Bronchial epithelial cell (primary cell): ENCODE data around the gene CDADC1. TPM values are rescaled to one million over a fixed set of nuclear protein-coding genes. Genes with fewer than 3 reads are reported as not detected.
A peak's percentile ranks its signal among the peaks of the same experiment; 100 is the strongest.

Source experiments
- DNase-seq: peaks from one replicate; pipeline ENCODE4 v3.0.0-alpha.2; 2010; ENCODE audit warnings: low read depth
- FAIRE-seq: peaks from 2 replicates; lab custom pipeline; 2011; peaks lifted over from hg19 to GRCh38; lab: Jason Lieb, UNC
- H3K27me3 ChIP-seq: 2 replicates; pipeline ENCODE4 v1.5.1; 2011; ENCODE audit warnings: low read length; ENCODE audit not compliant: control insufficient read depth, insufficient read depth
- H3K36me3 ChIP-seq: 2 replicates; pipeline ENCODE4 v1.5.1; 2011; ENCODE audit warnings: low read length; ENCODE audit not compliant: control insufficient read depth, insufficient read depth
- H3K4me3 ChIP-seq: 2 replicates; pipeline ENCODE4 v1.5.1; 2011; ENCODE audit warnings: mild to moderate bottlenecking, low read depth, low read length, control low read depth
- total RNA-seq: library from RNA; depleted of rRNA; stranded (reverse); fragments of >200 nt; gene quantifications from 2 replicates; pipeline ENCODE4 v1.2.1, GENCODE V29; 2014
- TF ChIP-seq, protein P1 (sequence below): IDR thresholded peaks from 2 replicates; pipeline ENCODE4 v1.5.1; 2011; ENCODE audit warnings: mild to moderate bottlenecking, moderate library complexity, low read length, control low read depth, inconsistent platforms; ENCODE audit not compliant: insufficient read depth, severe bottlenecking

CDADC1 gene
- 5.9 and 6.6 TPM in 2 replicates for total RNA-seq

- Histone ChIP-seq H3K36me3 (no peaks in the 10 kb centered on the region), H3K27me3 (no peaks in the 10 kb centered on the region), H3K4me3 (peak within 1 kb of the TSS; percentile 82)
- peak; percentile 89 for DNase-seq
- FAIRE-seq, result no peak
- TF ChIP-seq, protein P1, sequence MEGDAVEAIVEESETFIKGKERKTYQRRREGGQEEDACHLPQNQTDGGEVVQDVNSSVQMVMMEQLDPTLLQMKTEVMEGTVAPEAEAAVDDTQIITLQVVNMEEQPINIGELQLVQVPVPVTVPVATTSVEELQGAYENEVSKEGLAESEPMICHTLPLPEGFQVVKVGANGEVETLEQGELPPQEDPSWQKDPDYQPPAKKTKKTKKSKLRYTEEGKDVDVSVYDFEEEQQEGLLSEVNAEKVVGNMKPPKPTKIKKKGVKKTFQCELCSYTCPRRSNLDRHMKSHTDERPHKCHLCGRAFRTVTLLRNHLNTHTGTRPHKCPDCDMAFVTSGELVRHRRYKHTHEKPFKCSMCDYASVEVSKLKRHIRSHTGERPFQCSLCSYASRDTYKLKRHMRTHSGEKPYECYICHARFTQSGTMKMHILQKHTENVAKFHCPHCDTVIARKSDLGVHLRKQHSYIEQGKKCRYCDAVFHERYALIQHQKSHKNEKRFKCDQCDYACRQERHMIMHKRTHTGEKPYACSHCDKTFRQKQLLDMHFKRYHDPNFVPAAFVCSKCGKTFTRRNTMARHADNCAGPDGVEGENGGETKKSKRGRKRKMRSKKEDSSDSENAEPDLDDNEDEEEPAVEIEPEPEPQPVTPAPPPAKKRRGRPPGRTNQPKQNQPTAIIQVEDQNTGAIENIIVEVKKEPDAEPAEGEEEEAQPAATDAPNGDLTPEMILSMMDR, result peak; percentile 4
Measured at GRCh38 chr13:49247643-49248621, at the start of gene CDADC1. CDADC1 (plus strand) TSS chr13:49247925; CDS start chr13:49248038, 113 bp downstream.

DNA sequence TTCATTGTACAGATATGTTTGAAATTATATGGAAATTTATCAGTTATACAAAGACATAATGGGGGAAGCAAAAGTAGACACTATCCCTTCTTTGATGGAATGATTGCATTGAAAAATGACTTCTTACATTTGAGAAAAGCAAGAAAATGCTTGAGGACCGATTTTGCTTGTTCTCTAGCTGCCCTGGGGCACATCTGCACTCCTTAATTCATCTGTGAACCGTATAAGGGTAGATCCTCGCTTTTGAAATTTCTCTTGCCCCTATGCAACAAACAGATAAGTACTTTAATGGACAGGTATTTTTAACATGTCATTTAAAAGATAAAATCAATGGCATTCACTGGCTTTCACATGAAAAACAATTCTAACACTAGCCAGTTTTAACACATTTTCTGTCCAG is 41.1 kb upstream of the CDADC1 start:
- Histone ChIP-seq H3K36me3 (peaks cover 4% of the 10 kb centered on the region), H3K27me3 (no peaks in the 10 kb centered on the region), H3K4me3 (no peak overlapping the region)
- no peak for DNase-seq
- TF ChIP-seq, protein P1, result no peak
- FAIRE-seq, result no peak

GRCh38 chr13:49208619-49209018 is 39.1 kb upstream of the CDADC1 start:
- DNase-seq, result no peak
- Histone ChIP-seq H3K4me3 (no peak overlapping the region), H3K36me3 (peaks cover 2% of the 10 kb centered on the region), H3K27me3 (no peaks in the 10 kb centered on the region)
- no peak for FAIRE-seq
- TF ChIP-seq, protein P1, result no peak

DNA sequence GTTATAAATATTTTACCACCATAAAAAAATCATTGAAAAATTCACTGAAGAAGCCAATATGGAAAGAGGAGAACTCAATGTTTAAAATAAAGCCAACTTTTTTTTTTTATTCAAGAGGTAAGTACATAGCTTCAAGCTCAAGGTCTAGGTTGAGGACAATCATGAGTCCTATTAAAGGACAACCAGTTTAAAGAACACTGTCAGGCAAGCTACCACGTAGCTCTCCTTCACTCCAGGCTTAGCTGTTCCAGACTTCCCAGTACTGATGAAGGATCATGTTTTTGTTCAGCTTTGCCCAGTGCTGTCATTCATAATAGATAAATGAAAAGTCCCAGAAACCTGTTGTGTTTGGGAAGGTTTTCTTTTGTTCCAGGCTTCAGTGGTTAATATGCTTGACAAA is 37.6 kb upstream of the CDADC1 start:
- Histone ChIP-seq H3K36me3 (peaks cover 2% of the 10 kb centered on the region), H3K4me3 (no peak overlapping the region), H3K27me3 (no peaks in the 10 kb centered on the region)
- TF ChIP-seq, protein P1, result no peak
- DNase-seq (no peak), FAIRE-seq (no peak)

- DNase-seq, result no peak
- no peaks in the 10 kb centered on the region for H3K27me3 ChIP-seq
- TF ChIP-seq, protein P1, result no peak
- no peak for FAIRE-seq
- H3K36me3 ChIP-seq, result peaks cover 2% of the 10 kb centered on the region
- no peak overlapping the region for H3K4me3 ChIP-seq
Measured at GRCh38 chr13:49210669-49211068, 37.1 kb upstream of the CDADC1 start.
